Measurements from ENCODE around the gene ZNF500. TPM values are rescaled to one million over a fixed set of nuclear protein-coding genes. Genes with fewer than 3 reads are reported as not detected.

The ZNF500 gene
- total RNA-seq, 1 experiment from 2014 or later = 20.1 TPM

- no peak for TF ChIP-seq SIN3A (IDR thresholded peaks at IDR 0.05; ENCODE audit: low read depth)
Measured at GRCh38 chr16:4772351-4772750, 5.4 kb upstream of the ZNF500 start (continued).

- Histone ChIP-seq H3K36me3 (ENCODE audit: control insufficient read depth in 1 of 2, insufficient read depth in 2 of 2, low read length in 2 of 2) (no peaks in the 10 kb centered on the region), H3K4me1 (ENCODE audit: control insufficient read depth in 1 of 2, insufficient read depth in 2 of 2, low read length in 2 of 2) (peaks cover 6 to 16% of the 10 kb centered on the region in 2 experiments; a peak in 3 of 4 replicates), H4K20me1 (ENCODE audit: insufficient read depth) (no peaks in the 10 kb centered on the region), H3K27ac (ENCODE audit: low read depth, low read length) (no peak overlapping the region), H3K4me3 (replicated peaks in 1 of 2; ENCODE audit: low read depth in 1 of 2, low read length in 2 of 2) (no peak overlapping the region), H3K9ac (ENCODE audit: low read length) (no peak overlapping the region), H3K4me2 (ENCODE audit: low read length) (no peak overlapping the region), H3K79me2 (ENCODE audit: insufficient read depth, low read length) (peaks cover 3% of the 10 kb centered on the region; the same call in 1 of the 2 replicates), H3K9me3 (ENCODE audit: control insufficient read depth in 1 of 2, insufficient read depth in 1 of 2, low read depth in 1 of 2, low read length in 2 of 2) (no peaks in the 10 kb centered on the region), H3K27me3 (ENCODE audit: insufficient read depth, low read length) (no peaks in the 10 kb centered on the region), H3K9me2 (ENCODE audit: insufficient read depth) (no peaks in the 10 kb centered on the region), H2AFZ (ENCODE audit: low read depth, low read length, poor library complexity, severe bottlenecking) (no peak overlapping the region)
- no peak for TF ChIP-seq SRF (IDR thresholded peaks at IDR 0.05; ENCODE audit: low read depth)
- no peak for TF ChIP-seq MAX (IDR thresholded peaks at IDR 0.05)
- TF ChIP-seq POLR2AphosphoS5 (IDR thresholded peaks at IDR 0.05; ENCODE audit: low read depth, low read length) = no peak
- no peak for TF ChIP-seq ELF1 (IDR thresholded peaks at IDR 0.05; ENCODE audit: borderline replicate concordance, low read depth)
- no peak for TF ChIP-seq SP1 (IDR thresholded peaks at IDR 0.05; ENCODE audit: low read depth)
- no peak for TF ChIP-seq FOSL1 (IDR thresholded peaks at IDR 0.05; ENCODE audit: low read depth)
- TF ChIP-seq JUND (IDR thresholded peaks at IDR 0.05) = no peak
- no peak for TF ChIP-seq CTCF (IDR thresholded peaks at IDR 0.05 in 2 of 3, conservative IDR thresholded peaks at IDR 0.05 in 1 of 3; ENCODE audit: borderline replicate concordance in 1 of 3, insufficient read depth in 1 of 3, low read depth in 2 of 3, low read length in 2 of 3)
- TF ChIP-seq CEBPB (IDR thresholded peaks at IDR 0.05; ENCODE audit: low read depth) = no peak
- TF ChIP-seq EGR1 (IDR thresholded peaks at IDR 0.05; ENCODE audit: low read depth) = no peak
- no peak for TF ChIP-seq SIN3A (IDR thresholded peaks at IDR 0.05; ENCODE audit: low read depth)
- ChIA-PET POLR2A (no interaction called here), RAD21 (ENCODE audit: low non-redundant PET in 1 of 2, low total read pairs in 2 of 2, uncharacterized antibody in 2 of 2, unreplicated experiment in 2 of 2) (no interaction called here), CTCF (no interaction called here)
- no peak for ATAC-seq
- BruUV-seq (replicated peaks) = no TSS peak
- no peak for DNase-seq (ENCODE audit: low read depth, low spot score)
- intact Hi-C loops (cut with micrococcal nuclease) = no loop called here
Measured at GRCh38 chr16:4771646-4772045, 4.7 kb upstream of the ZNF500 start.
